Peyer's patch (tissue), 4 donors: ENCODE data around the gene TGFBR2. TPM values are rescaled to one million over a fixed set of nuclear protein-coding genes. Genes with fewer than 3 reads are reported as not detected.

Experiments used
- DNase-seq, 3 donors: peaks; one replicate each; pipeline ENCODE4 v3.0.0-alpha.2; 2017 to 2019
- H3K27ac ChIP-seq, 4 donors: fragments of 200-600 bp; sonication (generic); one replicate each; pipeline ENCODE4 v1.5.1; 2016 to 2019
- H3K27me3 ChIP-seq, 2 donors: fragments of 200-600 bp; sonication (generic); one replicate each; pipeline ENCODE4 v1.5.1; 2019
- H3K36me3 ChIP-seq, 3 donors: fragments of 200-600 bp; sonication (generic); one replicate each; pipeline ENCODE4 v1.5.1; 2016 to 2019
- H3K4me1 ChIP-seq, 4 donors: fragments of 200-600 bp; sonication (generic); one replicate each; pipeline ENCODE4 v1.5.1; 2016 to 2019
- H3K4me3 ChIP-seq, 4 donors: fragments of 200-600 bp; sonication (generic); 1 replicate in 3 of 4; 2 replicates in 1 of 4; pipeline ENCODE4 v1.5.1; 2016 to 2019; ENCODE audit warnings: mild to moderate bottlenecking in 1 of 4
- H3K9me3 ChIP-seq, 4 donors: fragments of 200-600 bp; sonication (generic); one replicate each; pipeline ENCODE4 v1.5.1; 2016 to 2019; ENCODE audit warnings: mild to moderate bottlenecking in 1 of 4
- CTCF ChIP-seq, 6 experiments: fragments of 450-650 bp in 4 of 6; fragments of 200-600 bp in 2 of 6; sonication (generic) in 1 of 6; IDR thresholded peaks; one replicate each; pipeline ENCODE4 v1.5.1; 2017 to 2019; ENCODE audit warnings: antibody characterized with exemption in 6 of 6, mild to moderate bottlenecking in 3 of 6, moderate library complexity in 1 of 6
- POLR2A ChIP-seq, 2 donors: fragments of 450-650 bp; IDR thresholded peaks; one replicate each; pipeline ENCODE4 v1.5.1; 2017; ENCODE audit warnings: antibody characterized with exemption in 2 of 2, mild to moderate bottlenecking in 2 of 2, moderate library complexity in 2 of 2
- total RNA-seq, 4 donors: library from RNA; depleted of rRNA; stranded (reverse); fragments of >200 nt; gene quantifications; one replicate each; pipeline ENCODE4 v1.1.0, GENCODE V29; 2016

The TGFBR2 gene
- total RNA-seq, 4 donors from 2014 or later = 51.8 to 127 (median 105) TPM

- TF ChIP-seq POLR2A (IDR thresholded peaks at IDR 0.05) = no peak
- TF ChIP-seq CTCF (IDR thresholded peaks at IDR 0.05) = no peak
- H3K4me3 ChIP-seq = no peak overlapping the region
Observed at GRCh38 chr3:30699927-30700326, 93.5 kb downstream of the TGFBR2 start.

GRCh38 chr3:30700702-30701321 is 94.4 kb downstream of the TGFBR2 start:
- Histone ChIP-seq H3K36me3 (peaks cover 0 to 3% (median 0%) of the 10 kb centered on the region in 3 donors), H3K9me3 (no peaks in the 10 kb centered on the region), H3K4me3 (no peak overlapping the region), H3K4me1 (no peaks in the 10 kb centered on the region), H3K27me3 (no peaks in the 10 kb centered on the region), H3K27ac (no peak overlapping the region)
- TF ChIP-seq CTCF (IDR thresholded peaks at IDR 0.05) = no peak
- TF ChIP-seq POLR2A (IDR thresholded peaks at IDR 0.05) = no peak
- DNase-seq = no peak

More at GRCh38 chr3:30699927-30700326, 93.5 kb downstream of the TGFBR2 start:
- Histone ChIP-seq H3K4me1 (no peaks in the 10 kb centered on the region), H3K9me3 (no peaks in the 10 kb centered on the region), H3K27ac (no peak overlapping the region), H3K36me3 (peaks cover 0 to 5% (median 0%) of the 10 kb centered on the region in 3 donors), H3K27me3 (no peaks in the 10 kb centered on the region)
- no peak for DNase-seq

GRCh38 chr3:30702038-30702827 is 95.8 kb downstream of the TGFBR2 start:
- Histone ChIP-seq H3K27ac (no peak overlapping the region), H3K4me1 (no peaks in the 10 kb centered on the region), H3K27me3 (no peaks in the 10 kb centered on the region), H3K36me3 (peaks cover 0 to 3% (median 0%) of the 10 kb centered on the region in 3 donors), H3K4me3 (no peak overlapping the region), H3K9me3 (no peaks in the 10 kb centered on the region)
- TF ChIP-seq CTCF (IDR thresholded peaks at IDR 0.05) (no peak), POLR2A (IDR thresholded peaks at IDR 0.05) (no peak)
- DNase-seq = no peak

GRCh38 chr3:30702828-30703397 is 96.5 kb downstream of the TGFBR2 start:
- Histone ChIP-seq H3K36me3 (peaks cover 0 to 3% (median 0%) of the 10 kb centered on the region in 3 donors), H3K4me3 (no peak overlapping the region), H3K27me3 (no peaks in the 10 kb centered on the region), H3K9me3 (no peaks in the 10 kb centered on the region), H3K27ac (no peak overlapping the region), H3K4me1 (no peaks in the 10 kb centered on the region)
- TF ChIP-seq CTCF (IDR thresholded peaks at IDR 0.05) (no peak), POLR2A (IDR thresholded peaks at IDR 0.05) (no peak)
- no peak for DNase-seq

GRCh38 chr3:30704931-30705890 is 98.8 kb downstream of the TGFBR2 start:
- Histone ChIP-seq H3K4me3 (no peak overlapping the region), H3K4me1 (no peaks in the 10 kb centered on the region), H3K27ac (no peak overlapping the region), H3K9me3 (no peaks in the 10 kb centered on the region), H3K27me3 (no peaks in the 10 kb centered on the region), H3K36me3 (no peaks in the 10 kb centered on the region)
- TF ChIP-seq POLR2A (IDR thresholded peaks at IDR 0.05) (no peak), CTCF (IDR thresholded peaks at IDR 0.05) (no peak)
- no peak for DNase-seq
